HG03045 (cell line): ENCODE measurements around the gene SLC4A8.

Experiments
- ATAC-seq: cut with Tn5 transposase; IDR thresholded peaks from one replicate; pipeline ENCODE4 v1.9.1; 2021; ENCODE audit warnings: mild to moderate bottlenecking, moderate library complexity; ENCODE audit not compliant: unreplicated experiment

Gene SLC4A8

GRCh38 chr12:51549637-51550036, 125.0 kb downstream of the SLC4A8 start:
- no peak for ATAC-seq
